Measurements from ENCODE around the gene WDR90.
A peak's percentile ranks its signal among the peaks of the same experiment; 100 is the strongest.

The WDR90 gene

GRCh38 chr16:620700-621525, 28.3 kb upstream of the WDR90 start:
- no peaks in the 10 kb centered on the region for H3K36me3 ChIP-seq (ENCODE audit: control insufficient read depth in 2 of 2, insufficient read depth in 1 of 2, low read length in 2 of 2)
- H3K27ac ChIP-seq (ENCODE audit: extremely low read depth, low read depth, low read length) = no peak overlapping the region
- no peak for TF ChIP-seq REST (tag by site-specific recombination; IDR thresholded peaks at IDR 0.05)
- 0 out of 2 replicates have a peak, but pooled peaks have one; percentile 5 for TF ChIP-seq ZIC2 (tag by site-specific recombination; IDR thresholded peaks at IDR 0.05)
- TF ChIP-seq ZBTB17 (tag by site-specific recombination; IDR thresholded peaks at IDR 0.05) = peak; percentile 90
- no peak overlapping the region for H3K4me3 ChIP-seq (ENCODE audit: low read depth, low read length)
- POLR2A ChIA-PET = interaction anchor here (0.6 to 1.8 kb wide), 4 partner anchors 15 to 37 kb away, joined by 3 to 9 read pairs (median 4); partner anchors contain the start of gene METTL26
- H3K4me1 ChIP-seq (ENCODE audit: control insufficient read depth, insufficient read depth, low read length) = no peaks in the 10 kb centered on the region; the same call in 1 of the 2 replicates
- no peaks in the 10 kb centered on the region for H3K9me3 ChIP-seq (ENCODE audit: control insufficient read depth, insufficient read depth, low read depth, low read length)
- CTCF ChIA-PET = interaction anchor here (0.6 to 1.0 kb wide), 4 partner anchors 10 to 1383 kb away, joined by 3 to 4 read pairs (median 4); no protein-coding TSS in a partner anchor

GRCh38 chr16:621526-622105, 27.5 kb upstream of the WDR90 start:
- no peak overlapping the region for H3K4me3 ChIP-seq (ENCODE audit: low read depth, low read length)
- H3K27ac ChIP-seq (ENCODE audit: extremely low read depth, low read depth, low read length) = no peak overlapping the region
- H3K36me3 ChIP-seq (ENCODE audit: control insufficient read depth in 2 of 2, insufficient read depth in 1 of 2, low read length in 2 of 2) = no peaks in the 10 kb centered on the region
- CTCF ChIA-PET = interaction anchor here (0.8 to 1.2 kb wide), 4 partner anchors 12 to 504 kb away, joined by 3 to 4 read pairs (median 4); no protein-coding TSS in a partner anchor
- no peaks in the 10 kb centered on the region for H3K9me3 ChIP-seq (ENCODE audit: control insufficient read depth, insufficient read depth, low read depth, low read length)
- POLR2A ChIA-PET = interaction anchor here (0.6 to 1.8 kb wide), 3 partner anchors 14 to 38 kb away, joined by 3 to 9 read pairs (median 5); partner anchors contain the start of gene METTL26
- no peak for TF ChIP-seq ZNF514 (tag by site-specific recombination; IDR thresholded peaks at IDR 0.05)
- TF ChIP-seq ZNF623 (tag by site-specific recombination; IDR thresholded peaks at IDR 0.05) = no peak
- no peak for TF ChIP-seq ZNF488 (tag by site-specific recombination; IDR thresholded peaks at IDR 0.05)
- no peak for TF ChIP-seq HOXD13 (CRISPR knock-in tag; IDR thresholded peaks at IDR 0.05; ENCODE audit: borderline replicate concordance)
- TF ChIP-seq INSM2 (tag by site-specific recombination; IDR thresholded peaks at IDR 0.05) = no peak
- no peak for TF ChIP-seq ZNF223 (tag by site-specific recombination; IDR thresholded peaks at IDR 0.05)
- no peak for TF ChIP-seq REST (tag by site-specific recombination; IDR thresholded peaks at IDR 0.05)
- no peak for TF ChIP-seq ZNF292 (tag by site-specific recombination; IDR thresholded peaks at IDR 0.05; ENCODE audit: borderline replicate concordance, low read depth)
- no peak for TF ChIP-seq ZNF76 (tag by site-specific recombination; IDR thresholded peaks at IDR 0.05; ENCODE audit: borderline replicate concordance, low read depth)
- peak; percentile 69 for TF ChIP-seq ZFHX2 (tag by site-specific recombination; conservative IDR thresholded peaks at IDR 0.05)
- TF ChIP-seq ZNF704 (tag by site-specific recombination; IDR thresholded peaks at IDR 0.05) = no peak
- TF ChIP-seq EGR2 (tag by site-specific recombination; IDR thresholded peaks at IDR 0.05; ENCODE audit: low read depth) = peak; percentile 32; the same call in 1 of the 2 replicates
- TF ChIP-seq ZFP41 (tag by site-specific recombination; IDR thresholded peaks at IDR 0.05; ENCODE audit: borderline replicate concordance) = no peak
- TF ChIP-seq ZNF510 (tag by site-specific recombination; IDR thresholded peaks at IDR 0.05; ENCODE audit: insufficient replicate concordance) = no peak
- TF ChIP-seq KLF9 (tag by site-specific recombination; IDR thresholded peaks at IDR 0.05; ENCODE audit: low read depth) = no peak
- TF ChIP-seq ZNF548 (tag by site-specific recombination; IDR thresholded peaks at IDR 0.05) = no peak
- TF ChIP-seq ZNF19 (tag by site-specific recombination; IDR thresholded peaks at IDR 0.05; ENCODE audit: low read depth) = no peak
- H3K4me1 ChIP-seq (ENCODE audit: control insufficient read depth, insufficient read depth, low read length) = no peaks in the 10 kb centered on the region; the same call in 1 of the 2 replicates

All from HEK293 (cell line).